Gastroesophageal sphincter (tissue), 3 donors: ENCODE results near the gene KRTAP1-1.
"Not testable (repeated sequence)": the region's sequence is repeated elsewhere in the genome, so short reads cannot be mapped to it uniquely, and the experiment has no call there.

Experiments
- EP300 ChIP-seq: sonication (generic); formaldehyde crosslinking; IDR thresholded peaks from one replicate; pipeline ENCODE4 v1.6.1; 2017; ENCODE audit warnings: antibody characterized with exemption, mild to moderate bottlenecking
- POLR2A ChIP-seq, 2 donors: fragments of 450-650 bp; IDR thresholded peaks; one replicate each; pipeline ENCODE4 v1.6.1; 2017; ENCODE audit warnings: antibody characterized with exemption in 2 of 2, mild to moderate bottlenecking in 2 of 2, moderate library complexity in 1 of 2
- POLR2AphosphoS5 ChIP-seq: sonication (generic); formaldehyde crosslinking; IDR thresholded peaks from one replicate; pipeline ENCODE4 v1.6.1; 2017; ENCODE audit warnings: antibody characterized with exemption
- TF ChIP-seq, protein P1 (sequence below), 4 experiments: fragments of 200-600 bp in 2 of 4; fragments of 450-650 bp in 2 of 4; sonication (generic) in 1 of 4; IDR thresholded peaks; one replicate each; pipeline ENCODE4 v1.5.1; 2017 to 2019; ENCODE audit warnings: antibody characterized with exemption in 4 of 4, mild to moderate bottlenecking in 2 of 4, moderate library complexity in 2 of 4

DNA sequence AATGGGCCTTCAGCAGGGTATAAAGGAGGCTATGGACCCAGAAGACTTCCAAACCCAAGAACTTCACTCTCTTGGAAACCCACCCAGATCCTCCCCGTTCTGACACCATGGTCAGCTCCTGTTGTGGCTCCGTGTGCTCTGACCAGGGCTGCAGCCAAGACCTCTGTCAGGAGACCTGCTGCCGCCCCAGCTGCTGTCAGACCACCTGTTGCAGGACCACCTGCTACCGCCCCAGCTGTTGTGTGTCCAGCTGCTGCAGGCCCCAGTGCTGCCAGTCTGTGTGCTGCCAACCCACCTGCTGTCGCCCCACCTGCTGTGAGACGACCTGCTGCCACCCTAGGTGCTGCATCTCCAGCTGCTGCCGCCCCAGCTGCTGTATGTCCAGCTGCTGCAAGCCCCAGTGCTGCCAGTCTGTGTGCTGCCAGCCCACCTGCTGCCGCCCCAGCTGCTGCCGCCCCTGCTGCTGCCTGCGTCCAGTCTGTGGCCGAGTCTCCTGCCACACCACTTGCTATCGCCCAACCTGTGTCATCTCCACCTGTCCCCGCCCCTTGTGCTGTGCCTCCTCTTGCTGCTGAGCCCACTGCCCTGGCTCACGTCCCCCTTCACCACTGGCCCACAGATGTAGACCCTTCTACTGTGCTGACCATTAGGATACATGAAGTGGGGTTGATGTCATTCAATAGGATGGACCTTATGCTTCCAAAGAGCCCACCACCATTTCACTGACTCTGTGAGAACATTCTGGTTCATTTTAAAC is 43.0 kb upstream of the KRTAP1-1 start, which contains the start of gene KRTAP4-7:
- TF ChIP-seq, protein P1, sequence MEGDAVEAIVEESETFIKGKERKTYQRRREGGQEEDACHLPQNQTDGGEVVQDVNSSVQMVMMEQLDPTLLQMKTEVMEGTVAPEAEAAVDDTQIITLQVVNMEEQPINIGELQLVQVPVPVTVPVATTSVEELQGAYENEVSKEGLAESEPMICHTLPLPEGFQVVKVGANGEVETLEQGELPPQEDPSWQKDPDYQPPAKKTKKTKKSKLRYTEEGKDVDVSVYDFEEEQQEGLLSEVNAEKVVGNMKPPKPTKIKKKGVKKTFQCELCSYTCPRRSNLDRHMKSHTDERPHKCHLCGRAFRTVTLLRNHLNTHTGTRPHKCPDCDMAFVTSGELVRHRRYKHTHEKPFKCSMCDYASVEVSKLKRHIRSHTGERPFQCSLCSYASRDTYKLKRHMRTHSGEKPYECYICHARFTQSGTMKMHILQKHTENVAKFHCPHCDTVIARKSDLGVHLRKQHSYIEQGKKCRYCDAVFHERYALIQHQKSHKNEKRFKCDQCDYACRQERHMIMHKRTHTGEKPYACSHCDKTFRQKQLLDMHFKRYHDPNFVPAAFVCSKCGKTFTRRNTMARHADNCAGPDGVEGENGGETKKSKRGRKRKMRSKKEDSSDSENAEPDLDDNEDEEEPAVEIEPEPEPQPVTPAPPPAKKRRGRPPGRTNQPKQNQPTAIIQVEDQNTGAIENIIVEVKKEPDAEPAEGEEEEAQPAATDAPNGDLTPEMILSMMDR (IDR thresholded peaks at IDR 0.05): not testable (repeated sequence)
- TF ChIP-seq POLR2AphosphoS5; POLR2A (IDR thresholded peaks at IDR 0.05); EP300: not testable (repeated sequence)
